Stimulated activated naive B cell treated with anti-CD40 and anti-IgM and Interleukin-4, amounts not matched to agents 10 μg/mL and 1 μg/mL and 100 μg/mL, for 72 hours (primary cell): ENCODE results near the gene MICALL1.
"Not testable (repeated sequence)": the region's sequence is repeated elsewhere in the genome, so short reads cannot be mapped to it uniquely, and the experiment has no call there.

Experiments used
- ATAC-seq, 2 donors: fragments of 150-1000 bp; cut with Tn5 transposase; replicated peaks; 2 replicates each; pipeline ENCODE4 v1.10.0; 2021; ENCODE audit warnings: moderate library complexity in 1 of 2
- DNase-seq: peaks from one replicate; pipeline ENCODE4 v3.0.0; 2021
- H3K27ac Mint-ChIP-seq: one replicate; pipeline ENCODE4 v1.8.0; 2022; ENCODE audit warnings: mild to moderate bottlenecking, mixed read lengths
- H3K27me3 Mint-ChIP-seq, 2 donors: one replicate each; pipeline ENCODE4 v1.8.0; 2022; ENCODE audit warnings: mixed read lengths in 2 of 2
- H3K36me3 Mint-ChIP-seq, 2 donors: one replicate each; pipeline ENCODE4 v1.8.0; 2022; ENCODE audit warnings: mixed read lengths in 2 of 2, mild to moderate bottlenecking in 1 of 2
- H3K4me1 Mint-ChIP-seq, 2 donors: one replicate each; pipeline ENCODE4 v1.8.0; 2022; ENCODE audit warnings: mixed read lengths in 2 of 2, mild to moderate bottlenecking in 1 of 2
- H3K4me3 Mint-ChIP-seq, 2 donors: one replicate each; pipeline ENCODE4 v1.8.0; 2022; ENCODE audit warnings: mild to moderate bottlenecking in 2 of 2, mixed read lengths in 2 of 2, moderate library complexity in 1 of 2
- H3K9me3 Mint-ChIP-seq, 2 donors: one replicate each; pipeline ENCODE4 v1.8.0; 2022; ENCODE audit warnings: mixed read lengths in 2 of 2, mild to moderate bottlenecking in 1 of 2

Gene MICALL1

GRCh38 chr22:37970864-37971263 lies 64.8 kb downstream of the MICALL1 start:
- DNase-seq (no peak), ATAC-seq (no peak)
- no peak overlapping the region for H3K4me3 Mint-ChIP-seq
- H3K4me1 Mint-ChIP-seq = peaks cover 0 to 8% of the 10 kb centered on the region in 2 donors
- H3K27me3 Mint-ChIP-seq = no peaks in the 10 kb centered on the region
- H3K36me3 Mint-ChIP-seq = peaks cover 40 to 58% of the 10 kb centered on the region in 2 donors
- H3K27ac Mint-ChIP-seq = no peak overlapping the region
- H3K9me3 Mint-ChIP-seq = no peaks in the 10 kb centered on the region

GRCh38 chr22:37971475-37972434 lies 65.7 kb downstream of the MICALL1 start:
- Mint-ChIP-seq H3K27ac (peak overlapping the region; percentile 42), H3K4me3 (no peak overlapping the region), H3K4me1 (peaks cover 0 to 8% of the 10 kb centered on the region in 2 donors), H3K9me3 (no peaks in the 10 kb centered on the region), H3K36me3 (peaks cover 41 to 55% of the 10 kb centered on the region in 2 donors), H3K27me3 (no peaks in the 10 kb centered on the region)
- ATAC-seq (no peak), DNase-seq (no peak)

DNA sequence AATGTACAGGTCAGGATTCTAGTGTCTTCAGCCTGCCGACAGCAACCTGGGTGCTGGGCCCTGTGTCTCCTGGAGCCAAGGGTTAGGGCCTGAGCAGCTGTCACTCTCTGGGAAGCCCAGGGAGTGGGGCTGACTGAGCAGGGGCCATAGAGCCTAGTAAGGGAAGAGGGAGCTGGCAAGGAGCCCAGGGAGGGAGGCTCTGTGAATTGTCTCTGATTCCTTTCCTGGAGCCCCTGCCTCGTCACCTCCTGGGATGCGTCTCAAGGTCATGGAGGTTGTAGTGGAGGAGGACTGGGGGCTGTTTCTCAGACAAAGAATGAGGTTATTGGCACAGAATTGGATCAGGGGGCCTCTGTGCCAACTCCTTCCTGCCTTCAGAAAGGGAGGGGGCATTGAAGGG lies 66.4 kb downstream of the MICALL1 start:
- H3K9me3 Mint-ChIP-seq = no peaks in the 10 kb centered on the region
- peaks cover 40 to 54% of the 10 kb centered on the region in 2 donors for H3K36me3 Mint-ChIP-seq
- no peak overlapping the region for H3K27ac Mint-ChIP-seq
- ATAC-seq = no peak
- no peaks in the 10 kb centered on the region for H3K27me3 Mint-ChIP-seq
- H3K4me1 Mint-ChIP-seq = peaks cover 0 to 8% of the 10 kb centered on the region in 2 donors
- H3K4me3 Mint-ChIP-seq = no peak overlapping the region
- DNase-seq = no peak

GRCh38 chr22:37973271-37974170 lies 67.4 kb downstream of the MICALL1 start:
- no peak for ATAC-seq
- Mint-ChIP-seq H3K4me1 (peaks cover 0 to 8% of the 10 kb centered on the region in 2 donors), H3K27me3 (no peaks in the 10 kb centered on the region), H3K27ac (no peak overlapping the region), H3K4me3 (no peak overlapping the region), H3K9me3 (no peaks in the 10 kb centered on the region), H3K36me3 (peaks cover 37 to 50% of the 10 kb centered on the region in 2 donors)
- DNase-seq = no peak

DNA sequence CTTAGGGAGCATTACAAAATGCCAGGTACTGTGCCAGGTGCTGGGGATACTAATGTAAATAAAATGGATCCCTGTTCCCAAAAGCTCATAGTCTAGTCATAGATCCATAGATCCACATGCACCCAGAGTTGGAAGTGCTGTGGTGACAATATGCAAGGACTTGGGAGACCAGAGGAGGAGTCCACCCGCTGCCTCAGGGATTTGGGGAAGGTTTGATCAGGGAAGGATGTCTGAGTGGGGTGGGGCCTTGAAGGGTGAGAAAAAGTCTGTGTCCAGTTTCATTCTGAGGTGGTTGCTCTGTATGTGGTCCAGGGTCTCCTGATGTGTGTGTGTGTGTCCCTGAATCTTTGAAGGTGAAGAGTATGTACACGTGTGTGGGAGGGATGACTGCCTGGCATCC lies 69.1 kb downstream of the MICALL1 start:
- Mint-ChIP-seq H3K27ac (peak overlapping the region; percentile 60), H3K4me1 (peaks cover 0 to 8% of the 10 kb centered on the region in 2 donors), H3K36me3 (peaks cover 33 to 42% of the 10 kb centered on the region in 2 donors), H3K27me3 (no peaks in the 10 kb centered on the region), H3K9me3 (no peaks in the 10 kb centered on the region), H3K4me3 (no peak overlapping the region)
- DNase-seq (no peak), ATAC-seq (no peak)

GRCh38 chr22:37976022-37976421 lies 69.9 kb downstream of the MICALL1 start:
- not testable (repeated sequence) for H3K27ac Mint-ChIP-seq, H3K9me3 Mint-ChIP-seq, H3K4me3 Mint-ChIP-seq, H3K4me1 Mint-ChIP-seq, DNase-seq, ATAC-seq, H3K27me3 Mint-ChIP-seq
- peaks cover 32 to 44% of the 10 kb centered on the region in 2 donors for H3K36me3 Mint-ChIP-seq

GRCh38 chr22:37976547-37976946 lies 70.5 kb downstream of the MICALL1 start:
- Mint-ChIP-seq H3K4me3 (no peak overlapping the region), H3K36me3 (peaks cover 28 to 41% of the 10 kb centered on the region in 2 donors), H3K4me1 (peaks cover 0 to 6% of the 10 kb centered on the region in 2 donors), H3K27me3 (no peaks in the 10 kb centered on the region), H3K9me3 (no peaks in the 10 kb centered on the region), H3K27ac (no peak overlapping the region)
- no peak for DNase-seq
- ATAC-seq = no peak

DNA sequence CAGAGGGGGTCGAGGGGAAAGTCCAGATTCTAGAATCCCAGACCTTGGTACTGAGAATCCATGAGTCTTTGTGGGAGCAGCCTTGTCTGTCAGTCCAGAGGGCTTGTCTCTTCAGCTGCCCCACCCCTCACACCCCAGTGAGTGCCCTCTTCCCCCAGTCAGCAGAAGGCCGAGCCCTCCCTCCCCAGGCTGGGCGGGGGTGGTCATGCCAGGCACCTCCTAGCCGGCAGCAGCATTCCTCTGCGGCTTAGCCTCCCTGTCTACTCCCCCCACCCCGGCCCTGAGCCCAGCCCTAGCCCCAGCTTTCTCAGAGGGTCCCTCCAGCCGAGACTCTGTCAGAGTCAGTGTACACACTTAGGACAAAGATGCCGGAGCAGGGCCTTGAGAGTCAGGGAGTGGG lies 73.7 kb downstream of the MICALL1 start:
- Mint-ChIP-seq H3K4me3 (no peak overlapping the region), H3K9me3 (no peaks in the 10 kb centered on the region), H3K27ac (no peak overlapping the region), H3K36me3 (peaks cover 38 to 50% of the 10 kb centered on the region in 2 donors), H3K27me3 (no peaks in the 10 kb centered on the region), H3K4me1 (peaks cover 0 to 3% of the 10 kb centered on the region in 2 donors)
- DNase-seq (no peak), ATAC-seq (no peak)

DNA sequence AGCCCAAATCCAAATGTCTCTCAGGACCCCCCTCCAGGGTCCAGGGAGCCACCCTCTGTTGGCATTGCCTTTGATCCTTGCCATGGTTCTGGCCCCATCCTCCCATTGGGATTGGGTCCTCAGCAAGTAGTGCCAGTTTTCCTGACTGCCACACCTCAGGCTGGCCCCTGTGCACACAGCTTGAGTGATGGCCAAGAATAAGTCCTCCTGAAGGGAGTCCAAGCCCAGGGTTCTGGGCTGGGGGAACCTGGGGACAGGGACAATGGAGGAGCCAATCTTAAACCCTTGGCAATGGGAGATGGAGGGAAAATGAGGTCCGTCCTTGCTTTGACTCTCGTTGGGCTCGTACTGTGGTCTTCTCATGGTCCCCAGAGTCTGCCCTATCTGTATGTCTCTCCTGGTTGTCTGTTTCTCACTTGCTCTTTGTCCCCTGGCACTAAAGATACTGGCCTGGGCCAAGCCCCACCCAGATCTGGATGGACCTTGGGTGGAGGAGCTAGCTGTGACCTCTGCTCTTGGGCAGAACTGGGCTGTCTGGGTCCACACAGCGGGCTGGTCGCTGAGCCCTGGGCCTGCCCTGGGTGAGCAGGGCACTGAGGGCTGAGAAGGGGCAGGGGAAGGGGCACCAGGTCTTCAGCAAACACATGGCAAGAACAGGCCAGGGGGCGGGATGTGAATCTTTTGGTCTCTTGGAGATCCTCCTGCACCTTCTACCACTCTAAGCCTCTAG lies 75.3 kb downstream of the MICALL1 start:
- no peak for ATAC-seq
- Mint-ChIP-seq H3K4me3 (no peak overlapping the region), H3K27ac (peak overlapping the region; percentile 39), H3K27me3 (no peaks in the 10 kb centered on the region), H3K36me3 (peaks cover 33 to 43% of the 10 kb centered on the region in 2 donors), H3K4me1 (no peaks in the 10 kb centered on the region), H3K9me3 (no peaks in the 10 kb centered on the region)
- DNase-seq = no peak

DNA sequence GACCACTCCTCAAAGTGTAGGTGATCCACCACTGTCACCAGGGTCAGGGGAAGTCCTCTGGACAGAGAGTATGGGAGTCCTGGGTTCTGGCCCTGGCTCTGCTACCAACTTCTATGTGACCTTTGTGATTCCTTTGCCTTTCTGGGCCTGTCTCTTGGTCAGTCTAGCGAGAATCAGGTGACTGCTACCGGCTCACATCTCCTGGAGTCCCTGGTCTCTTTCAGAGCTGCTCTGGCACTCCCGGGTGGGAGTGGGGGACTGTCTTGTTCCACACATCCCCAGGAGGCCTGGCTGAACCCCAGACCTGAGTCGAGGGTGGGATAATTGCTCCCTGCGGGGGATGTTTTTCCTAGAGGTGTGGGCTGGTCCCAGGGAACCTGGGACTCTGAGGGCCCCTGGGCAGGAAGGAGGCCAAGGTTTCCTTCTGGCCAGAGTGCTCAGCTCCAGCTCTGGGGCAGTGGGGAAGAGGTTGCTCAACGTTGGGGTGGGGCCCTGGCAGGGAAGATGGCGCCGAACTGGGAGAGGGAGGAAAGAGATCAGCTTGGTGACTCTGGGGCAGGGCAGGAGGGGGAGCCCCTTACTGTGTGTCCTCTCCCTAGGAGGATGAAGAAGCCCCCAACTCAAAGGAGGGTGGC lies 76.2 kb downstream of the MICALL1 start:
- Mint-ChIP-seq H3K27me3 (no peaks in the 10 kb centered on the region), H3K9me3 (no peaks in the 10 kb centered on the region)

GRCh38 chr22:37982938-37983859 lies 77.1 kb downstream of the MICALL1 start:
- Mint-ChIP-seq H3K4me1 (no peaks in the 10 kb centered on the region), H3K27ac (no peak overlapping the region), H3K36me3 (peaks cover 23 to 30% of the 10 kb centered on the region in 2 donors), H3K4me3 (no peak overlapping the region), H3K9me3 (no peaks in the 10 kb centered on the region), H3K27me3 (no peaks in the 10 kb centered on the region)
- ATAC-seq = no peak
- DNase-seq = no peak

More for the DNA sequence above, 76.2 kb downstream of the MICALL1 start:
- DNase-seq = no peak
- Mint-ChIP-seq H3K36me3 (peaks cover 30 to 38% of the 10 kb centered on the region in 2 donors), H3K4me1 (no peaks in the 10 kb centered on the region), H3K4me3 (peak overlapping the region in 1 of 2 donors; percentile 19), H3K27ac (peak overlapping the region; percentile 0)
- no peak for ATAC-seq

GRCh38 chr22:37983860-37984791 lies 78.0 kb downstream of the MICALL1 start, which contains the start of gene SOX10:
Gene SOX10, minus strand, starts transcription at chr22:37984555. Its CDS starts 771 bp downstream, at chr22:37983784.
- DNase-seq = no peak
- no peaks in the 10 kb centered on the region for H3K9me3 Mint-ChIP-seq
- no peaks in the 10 kb centered on the region for H3K27me3 Mint-ChIP-seq
- no peak within 1 kb of the TSS for H3K4me3 Mint-ChIP-seq
- ATAC-seq = no peak
- H3K27ac Mint-ChIP-seq = peak within 1 kb of the TSS; percentile 27
- no peaks in the 10 kb centered on the region for H3K4me1 Mint-ChIP-seq
- peaks cover 22 to 30% of the 10 kb centered on the region in 2 donors for H3K36me3 Mint-ChIP-seq
